Measurements from ENCODE around the gene TIPARP.

DNA sequence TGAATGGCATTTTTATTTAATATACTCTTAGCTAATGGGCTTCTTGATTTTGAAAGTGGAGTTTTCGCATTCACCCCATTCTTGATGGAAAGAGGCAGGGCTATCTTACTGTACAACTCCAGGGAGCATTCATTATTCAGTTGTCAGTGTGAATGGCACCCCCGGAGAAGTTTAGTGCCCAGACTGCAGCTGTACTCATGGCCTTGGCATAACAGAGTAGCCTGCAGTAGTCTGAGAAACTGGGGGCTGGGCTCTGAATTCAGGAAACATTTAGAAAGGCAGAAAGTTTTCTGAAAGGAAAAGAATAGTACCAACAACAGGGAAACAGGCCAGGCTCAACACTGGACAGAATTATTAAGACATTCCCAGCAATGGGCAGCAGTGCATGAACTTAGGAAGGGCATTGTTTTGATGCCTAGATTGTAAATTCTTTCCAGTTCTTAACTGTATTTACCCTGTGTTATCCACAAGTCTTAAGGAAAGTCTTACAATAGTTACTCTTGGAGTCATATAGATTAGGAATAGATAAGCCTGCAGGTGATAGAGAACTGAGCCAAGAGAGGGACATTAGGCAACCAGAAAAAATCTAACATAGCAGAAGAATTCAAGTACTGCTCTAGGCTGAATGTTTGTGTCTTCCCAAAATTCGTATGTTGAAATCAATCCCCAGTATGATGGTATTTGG lies 44.4 kb downstream of the TIPARP start:
- TF ChIP-seq YY1 (IDR thresholded peaks at IDR 0.05; ENCODE audit: low read depth) (no peak), GABPA (IDR thresholded peaks at IDR 0.05; ENCODE audit: low read depth) (no peak)
- TF ChIP-seq, protein P1, sequence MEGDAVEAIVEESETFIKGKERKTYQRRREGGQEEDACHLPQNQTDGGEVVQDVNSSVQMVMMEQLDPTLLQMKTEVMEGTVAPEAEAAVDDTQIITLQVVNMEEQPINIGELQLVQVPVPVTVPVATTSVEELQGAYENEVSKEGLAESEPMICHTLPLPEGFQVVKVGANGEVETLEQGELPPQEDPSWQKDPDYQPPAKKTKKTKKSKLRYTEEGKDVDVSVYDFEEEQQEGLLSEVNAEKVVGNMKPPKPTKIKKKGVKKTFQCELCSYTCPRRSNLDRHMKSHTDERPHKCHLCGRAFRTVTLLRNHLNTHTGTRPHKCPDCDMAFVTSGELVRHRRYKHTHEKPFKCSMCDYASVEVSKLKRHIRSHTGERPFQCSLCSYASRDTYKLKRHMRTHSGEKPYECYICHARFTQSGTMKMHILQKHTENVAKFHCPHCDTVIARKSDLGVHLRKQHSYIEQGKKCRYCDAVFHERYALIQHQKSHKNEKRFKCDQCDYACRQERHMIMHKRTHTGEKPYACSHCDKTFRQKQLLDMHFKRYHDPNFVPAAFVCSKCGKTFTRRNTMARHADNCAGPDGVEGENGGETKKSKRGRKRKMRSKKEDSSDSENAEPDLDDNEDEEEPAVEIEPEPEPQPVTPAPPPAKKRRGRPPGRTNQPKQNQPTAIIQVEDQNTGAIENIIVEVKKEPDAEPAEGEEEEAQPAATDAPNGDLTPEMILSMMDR (IDR thresholded peaks at IDR 0.05), result no peak
- TF ChIP-seq, protein P2, sequence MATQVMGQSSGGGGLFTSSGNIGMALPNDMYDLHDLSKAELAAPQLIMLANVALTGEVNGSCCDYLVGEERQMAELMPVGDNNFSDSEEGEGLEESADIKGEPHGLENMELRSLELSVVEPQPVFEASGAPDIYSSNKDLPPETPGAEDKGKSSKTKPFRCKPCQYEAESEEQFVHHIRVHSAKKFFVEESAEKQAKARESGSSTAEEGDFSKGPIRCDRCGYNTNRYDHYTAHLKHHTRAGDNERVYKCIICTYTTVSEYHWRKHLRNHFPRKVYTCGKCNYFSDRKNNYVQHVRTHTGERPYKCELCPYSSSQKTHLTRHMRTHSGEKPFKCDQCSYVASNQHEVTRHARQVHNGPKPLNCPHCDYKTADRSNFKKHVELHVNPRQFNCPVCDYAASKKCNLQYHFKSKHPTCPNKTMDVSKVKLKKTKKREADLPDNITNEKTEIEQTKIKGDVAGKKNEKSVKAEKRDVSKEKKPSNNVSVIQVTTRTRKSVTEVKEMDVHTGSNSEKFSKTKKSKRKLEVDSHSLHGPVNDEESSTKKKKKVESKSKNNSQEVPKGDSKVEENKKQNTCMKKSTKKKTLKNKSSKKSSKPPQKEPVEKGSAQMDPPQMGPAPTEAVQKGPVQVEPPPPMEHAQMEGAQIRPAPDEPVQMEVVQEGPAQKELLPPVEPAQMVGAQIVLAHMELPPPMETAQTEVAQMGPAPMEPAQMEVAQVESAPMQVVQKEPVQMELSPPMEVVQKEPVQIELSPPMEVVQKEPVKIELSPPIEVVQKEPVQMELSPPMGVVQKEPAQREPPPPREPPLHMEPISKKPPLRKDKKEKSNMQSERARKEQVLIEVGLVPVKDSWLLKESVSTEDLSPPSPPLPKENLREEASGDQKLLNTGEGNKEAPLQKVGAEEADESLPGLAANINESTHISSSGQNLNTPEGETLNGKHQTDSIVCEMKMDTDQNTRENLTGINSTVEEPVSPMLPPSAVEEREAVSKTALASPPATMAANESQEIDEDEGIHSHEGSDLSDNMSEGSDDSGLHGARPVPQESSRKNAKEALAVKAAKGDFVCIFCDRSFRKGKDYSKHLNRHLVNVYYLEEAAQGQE (IDR thresholded peaks at IDR 0.05; ENCODE audit: low read depth, low read length), result no peak

All from SK-N-SH (cell line).